HEK293 (cell line): ENCODE results near the gene CWC25.

ENCODE experiments used
- GLIS1 ChIP-seq: fragments of 450-650 bp; formaldehyde crosslinking; IDR thresholded peaks from 2 replicates; pipeline ENCODE4 v1.5.1; 2016; ENCODE audit warnings: missing biosample characterization, missing genetic modification characterization
- HOXD13 ChIP-seq: sonication (generic); formaldehyde crosslinking; IDR thresholded peaks from 2 replicates; pipeline ENCODE4 v1.8.0; 2022; ENCODE audit warnings: missing genetic modification reagents, borderline replicate concordance
- KLF10 ChIP-seq: fragments of 450-650 bp; IDR thresholded peaks from 2 replicates; pipeline ENCODE4 v1.5.1; 2018; ENCODE audit warnings: missing biosample characterization, mild to moderate bottlenecking, missing genetic modification characterization
- SCRT2 ChIP-seq: fragments of 450-650 bp; formaldehyde crosslinking; IDR thresholded peaks from 2 replicates; pipeline ENCODE4 v1.5.1; 2016; ENCODE audit warnings: missing biosample characterization, missing genetic modification characterization
- SP7 ChIP-seq: fragments of 450-650 bp; formaldehyde crosslinking; IDR thresholded peaks from 2 replicates; pipeline ENCODE4 v1.5.1; 2016; ENCODE audit warnings: missing biosample characterization, missing genetic modification characterization
- TCF7L2 ChIP-seq: IDR thresholded peaks from 2 replicates; pipeline ENCODE4 v1.6.1; 2011; ENCODE audit warnings: low read depth, mild to moderate bottlenecking, inconsistent platforms, low read length, moderate library complexity, borderline replicate concordance
- YY2 ChIP-seq: fragments of 450-650 bp; formaldehyde crosslinking; IDR thresholded peaks from 2 replicates; pipeline ENCODE4 v1.5.1; 2016; ENCODE audit warnings: missing biosample characterization, missing genetic modification characterization
- ZBTB1 ChIP-seq: fragments of 450-650 bp; formaldehyde crosslinking; IDR thresholded peaks from 2 replicates; pipeline ENCODE4 v1.5.1; 2016; ENCODE audit warnings: missing biosample characterization, missing genetic modification characterization
- ZBTB44 ChIP-seq: fragments of 450-650 bp; IDR thresholded peaks from 2 replicates; pipeline ENCODE4 v1.5.1; 2018; ENCODE audit warnings: missing biosample characterization, mild to moderate bottlenecking, missing genetic modification characterization
- ZBTB7A ChIP-seq: fragments of 450-650 bp; formaldehyde crosslinking; IDR thresholded peaks from 2 replicates; pipeline ENCODE4 v1.5.1; 2016; ENCODE audit warnings: low read depth, missing biosample characterization, missing genetic modification characterization
- ZEB2 ChIP-seq: fragments of 450-650 bp; formaldehyde crosslinking; IDR thresholded peaks from 2 replicates; pipeline ENCODE4 v1.5.1; 2016; ENCODE audit warnings: missing biosample characterization, missing genetic modification characterization
- ZNF10 ChIP-seq: fragments of 450-650 bp; formaldehyde crosslinking; IDR thresholded peaks from 2 replicates; pipeline ENCODE4 v1.5.1; 2017; ENCODE audit warnings: missing biosample characterization, missing genetic modification characterization
- ZNF132 ChIP-seq: fragments of 450-650 bp; formaldehyde crosslinking; IDR thresholded peaks from 2 replicates; pipeline ENCODE4 v1.5.1; 2017; ENCODE audit warnings: missing biosample characterization, missing genetic modification characterization, borderline replicate concordance
- ZNF146 ChIP-seq: fragments of 450-650 bp; formaldehyde crosslinking; IDR thresholded peaks from 2 replicates; pipeline ENCODE4 v1.5.1; 2016; ENCODE audit warnings: missing biosample characterization, missing genetic modification characterization
- ZNF2 ChIP-seq: fragments of 450-650 bp; formaldehyde crosslinking; IDR thresholded peaks from 2 replicates; pipeline ENCODE4 v1.5.1; 2016; ENCODE audit warnings: missing biosample characterization, missing genetic modification characterization
- ZNF221 ChIP-seq: fragments of 450-650 bp; formaldehyde crosslinking; IDR thresholded peaks from 2 replicates; pipeline ENCODE4 v1.5.1; 2017; ENCODE audit warnings: missing biosample characterization, missing genetic modification characterization, borderline replicate concordance
- ZNF26 ChIP-seq: fragments of 450-650 bp; formaldehyde crosslinking; IDR thresholded peaks from 2 replicates; pipeline ENCODE4 v1.5.1; 2016; ENCODE audit warnings: missing biosample characterization, missing genetic modification characterization
- ZNF324 ChIP-seq: fragments of 450-650 bp; formaldehyde crosslinking; IDR thresholded peaks from 2 replicates; pipeline ENCODE4 v1.5.1; 2016; ENCODE audit warnings: missing biosample characterization, missing genetic modification characterization
- ZNF366 ChIP-seq: fragments of 450-650 bp; formaldehyde crosslinking; conservative IDR thresholded peaks from 2 replicates; pipeline ENCODE4 v1.5.1; 2016; ENCODE audit warnings: missing biosample characterization, missing genetic modification characterization
- ZNF416 ChIP-seq: fragments of 450-650 bp; formaldehyde crosslinking; IDR thresholded peaks from 2 replicates; pipeline ENCODE4 v1.5.1; 2016; ENCODE audit warnings: missing biosample characterization, missing genetic modification characterization
- ZNF423 ChIP-seq: fragments of 450-650 bp; formaldehyde crosslinking; IDR thresholded peaks from 2 replicates; pipeline ENCODE4 v1.5.1; 2016; ENCODE audit warnings: missing biosample characterization, missing genetic modification characterization
- ZNF521 ChIP-seq: fragments of 450-650 bp; formaldehyde crosslinking; IDR thresholded peaks from 2 replicates; pipeline ENCODE4 v1.5.1; 2017; ENCODE audit warnings: missing biosample characterization, mild to moderate bottlenecking, missing genetic modification characterization
- ZNF555 ChIP-seq: fragments of 450-650 bp; formaldehyde crosslinking; conservative IDR thresholded peaks from 2 replicates; pipeline ENCODE4 v1.5.1; 2017; ENCODE audit warnings: missing biosample characterization, mild to moderate bottlenecking, missing genetic modification characterization, inconsistent platforms
- ZNF600 ChIP-seq: fragments of 450-650 bp; formaldehyde crosslinking; IDR thresholded peaks from 2 replicates; pipeline ENCODE4 v1.5.1; 2016; ENCODE audit warnings: missing biosample characterization, missing genetic modification characterization
- ZNF621 ChIP-seq: fragments of 450-650 bp; formaldehyde crosslinking; IDR thresholded peaks from 2 replicates; pipeline ENCODE4 v1.5.1; 2017; ENCODE audit warnings: missing biosample characterization, missing genetic modification characterization
- ZNF704 ChIP-seq: fragments of 450-650 bp; formaldehyde crosslinking; IDR thresholded peaks from 2 replicates; pipeline ENCODE4 v1.5.1; 2016; ENCODE audit warnings: missing biosample characterization, missing genetic modification characterization
- TF ChIP-seq, protein P1 (sequence below): fragments of 450-650 bp; formaldehyde crosslinking; IDR thresholded peaks from 2 replicates; pipeline ENCODE4 v1.5.1; 2016; ENCODE audit warnings: missing biosample characterization, missing genetic modification characterization
- TF ChIP-seq, protein P2 (sequence below): fragments of 450-650 bp; formaldehyde crosslinking; IDR thresholded peaks from 2 replicates; pipeline ENCODE4 v1.5.1; 2016; ENCODE audit warnings: missing biosample characterization, missing genetic modification characterization
- TF ChIP-seq, protein P3 (sequence below): fragments of 450-650 bp; formaldehyde crosslinking; IDR thresholded peaks from 2 replicates; pipeline ENCODE4 v1.5.1; 2017; ENCODE audit warnings: missing biosample characterization, mild to moderate bottlenecking, missing genetic modification characterization, moderate library complexity
- TF ChIP-seq, protein P4 (sequence below): fragments of 450-650 bp; formaldehyde crosslinking; IDR thresholded peaks from 2 replicates; pipeline ENCODE4 v1.5.1; 2016; ENCODE audit warnings: missing biosample characterization, missing genetic modification characterization

Gene CWC25

GRCh38 chr17:38844261-38844757, 19.2 kb upstream of the CWC25 start (continued):
- TF ChIP-seq ZNF146 (tag by site-specific recombination): no peak
- TF ChIP-seq ZNF10 (tag by site-specific recombination): no peak
- no peak for TF ChIP-seq ZNF26 (tag by site-specific recombination)
- no peak for TF ChIP-seq ZNF132 (tag by site-specific recombination)
- TF ChIP-seq, protein P1, sequence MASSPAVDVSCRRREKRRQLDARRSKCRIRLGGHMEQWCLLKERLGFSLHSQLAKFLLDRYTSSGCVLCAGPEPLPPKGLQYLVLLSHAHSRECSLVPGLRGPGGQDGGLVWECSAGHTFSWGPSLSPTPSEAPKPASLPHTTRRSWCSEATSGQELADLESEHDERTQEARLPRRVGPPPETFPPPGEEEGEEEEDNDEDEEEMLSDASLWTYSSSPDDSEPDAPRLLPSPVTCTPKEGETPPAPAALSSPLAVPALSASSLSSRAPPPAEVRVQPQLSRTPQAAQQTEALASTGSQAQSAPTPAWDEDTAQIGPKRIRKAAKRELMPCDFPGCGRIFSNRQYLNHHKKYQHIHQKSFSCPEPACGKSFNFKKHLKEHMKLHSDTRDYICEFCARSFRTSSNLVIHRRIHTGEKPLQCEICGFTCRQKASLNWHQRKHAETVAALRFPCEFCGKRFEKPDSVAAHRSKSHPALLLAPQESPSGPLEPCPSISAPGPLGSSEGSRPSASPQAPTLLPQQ (tag by site-specific recombination): no peak
- peak; percentile 97 for TF ChIP-seq ZNF600 (tag by site-specific recombination)
- no peak for TF ChIP-seq HOXD13 (CRISPR knock-in tag)
- TF ChIP-seq ZEB2: peak; percentile 44; the same call in 1 of the 2 replicates
- TF ChIP-seq ZNF2 (tag by site-specific recombination): peak; percentile 27; the same call in 1 of the 2 replicates
- 0 out of 2 replicates have a peak, but pooled peaks have one; percentile 37 for TF ChIP-seq ZNF366 (tag by site-specific recombination)
- TF ChIP-seq ZNF621 (tag by site-specific recombination): no peak
- TF ChIP-seq, protein P2, sequence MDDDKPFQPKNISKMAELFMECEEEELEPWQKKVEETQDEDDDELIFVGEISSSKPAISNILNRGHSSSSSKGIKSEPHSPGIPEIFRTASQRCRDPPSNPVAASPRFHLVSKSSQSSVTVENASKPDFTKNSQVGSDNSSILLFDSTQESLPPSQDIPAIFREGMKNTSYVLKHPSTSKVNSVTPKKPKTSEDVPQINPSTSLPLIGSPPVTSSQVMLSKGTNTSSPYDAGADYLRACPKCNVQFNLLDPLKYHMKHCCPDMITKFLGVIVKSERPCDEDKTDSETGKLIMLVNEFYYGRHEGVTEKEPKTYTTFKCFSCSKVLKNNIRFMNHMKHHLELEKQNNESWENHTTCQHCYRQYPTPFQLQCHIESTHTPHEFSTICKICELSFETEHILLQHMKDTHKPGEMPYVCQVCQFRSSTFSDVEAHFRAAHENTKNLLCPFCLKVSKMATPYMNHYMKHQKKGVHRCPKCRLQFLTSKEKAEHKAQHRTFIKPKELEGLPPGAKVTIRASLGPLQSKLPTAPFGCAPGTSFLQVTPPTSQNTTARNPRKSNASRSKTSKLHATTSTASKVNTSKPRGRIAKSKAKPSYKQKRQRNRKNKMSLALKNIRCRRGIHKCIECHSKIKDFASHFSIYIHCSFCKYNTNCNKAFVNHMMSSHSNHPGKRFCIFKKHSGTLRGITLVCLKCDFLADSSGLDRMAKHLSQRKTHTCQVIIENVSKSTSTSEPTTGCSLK (tag by site-specific recombination): no peak
- no peak for TF ChIP-seq ZNF221 (tag by site-specific recombination)
- TF ChIP-seq TCF7L2: no peak
- TF ChIP-seq KLF10 (tag by site-specific recombination): no peak
- TF ChIP-seq GLIS1 (tag by site-specific recombination): peak; percentile 86
- no peak for TF ChIP-seq ZNF555 (tag by site-specific recombination)
- TF ChIP-seq SCRT2 (tag by site-specific recombination): peak; percentile 47; the same call in 1 of the 2 replicates
- no peak for TF ChIP-seq ZBTB1 (tag by site-specific recombination)
- TF ChIP-seq ZNF521 (tag by site-specific recombination): no peak
- no peak for TF ChIP-seq ZNF423
- TF ChIP-seq, protein P3, sequence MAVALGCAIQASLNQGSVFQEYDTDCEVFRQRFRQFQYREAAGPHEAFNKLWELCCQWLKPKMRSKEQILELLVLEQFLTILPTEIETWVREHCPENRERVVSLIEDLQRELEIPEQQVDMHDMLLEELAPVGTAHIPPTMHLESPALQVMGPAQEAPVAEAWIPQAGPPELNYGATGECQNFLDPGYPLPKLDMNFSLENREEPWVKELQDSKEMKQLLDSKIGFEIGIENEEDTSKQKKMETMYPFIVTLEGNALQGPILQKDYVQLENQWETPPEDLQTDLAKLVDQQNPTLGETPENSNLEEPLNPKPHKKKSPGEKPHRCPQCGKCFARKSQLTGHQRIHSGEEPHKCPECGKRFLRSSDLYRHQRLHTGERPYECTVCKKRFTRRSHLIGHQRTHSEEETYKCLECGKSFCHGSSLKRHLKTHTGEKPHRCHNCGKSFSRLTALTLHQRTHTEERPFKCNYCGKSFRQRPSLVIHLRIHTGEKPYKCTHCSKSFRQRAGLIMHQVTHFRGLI (tag by site-specific recombination): 0 out of 2 replicates have a peak, but pooled peaks have one; percentile 22
- no peak for TF ChIP-seq ZBTB7A (tag by site-specific recombination)
- TF ChIP-seq ZNF324 (tag by site-specific recombination): no peak
- TF ChIP-seq, protein P4, sequence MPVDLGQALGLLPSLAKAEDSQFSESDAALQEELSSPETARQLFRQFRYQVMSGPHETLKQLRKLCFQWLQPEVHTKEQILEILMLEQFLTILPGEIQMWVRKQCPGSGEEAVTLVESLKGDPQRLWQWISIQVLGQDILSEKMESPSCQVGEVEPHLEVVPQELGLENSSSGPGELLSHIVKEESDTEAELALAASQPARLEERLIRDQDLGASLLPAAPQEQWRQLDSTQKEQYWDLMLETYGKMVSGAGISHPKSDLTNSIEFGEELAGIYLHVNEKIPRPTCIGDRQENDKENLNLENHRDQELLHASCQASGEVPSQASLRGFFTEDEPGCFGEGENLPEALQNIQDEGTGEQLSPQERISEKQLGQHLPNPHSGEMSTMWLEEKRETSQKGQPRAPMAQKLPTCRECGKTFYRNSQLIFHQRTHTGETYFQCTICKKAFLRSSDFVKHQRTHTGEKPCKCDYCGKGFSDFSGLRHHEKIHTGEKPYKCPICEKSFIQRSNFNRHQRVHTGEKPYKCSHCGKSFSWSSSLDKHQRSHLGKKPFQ (tag by site-specific recombination): peak; percentile 20; the same call in 1 of the 2 replicates
- TF ChIP-seq SP7 (tag by site-specific recombination): 0 out of 2 replicates have a peak, but pooled peaks have one; percentile 25
- no peak for TF ChIP-seq ZNF416 (tag by site-specific recombination)
- TF ChIP-seq ZBTB44: peak; percentile 78; the same call in 1 of the 2 replicates
- no peak for TF ChIP-seq ZNF704 (tag by site-specific recombination)
- TF ChIP-seq YY2 (tag by site-specific recombination): no peak
